GM12875 (cell line): ENCODE measurements around the gene KRTAP5-3.

Source experiments
- H3K4me3 ChIP-seq: one replicate; pipeline ENCODE4 v1.5.1; 2011; ENCODE audit warnings: low read depth, low read length, control low read depth
- CTCF ChIP-seq: IDR thresholded peaks from 2 replicates; pipeline ENCODE4 v1.5.1; 2011; ENCODE audit warnings: low read depth, mild to moderate bottlenecking, control low read depth, inconsistent platforms, low read length, moderate library complexity, borderline replicate concordance; ENCODE audit not compliant: insufficient read depth

The KRTAP5-3 gene

GRCh38 chr11:1608363-1608762 is at the start of gene KRTAP5-3:
KRTAP5-3 (minus strand) TSS chr11:1608463; CDS start chr11:1608385, 78 bp downstream.
- no peak within 1 kb of the TSS for H3K4me3 ChIP-seq
- no peak for TF ChIP-seq CTCF

- TF ChIP-seq CTCF, result no peak
Observed at GRCh38 chr11:1656670-1657069, 48.4 kb upstream of the KRTAP5-3 start.

GRCh38 chr11:1656061-1656441 is 47.8 kb upstream of the KRTAP5-3 start:
- no peak for TF ChIP-seq CTCF
- no peak overlapping the region for H3K4me3 ChIP-seq

More at GRCh38 chr11:1656670-1657069, 48.4 kb upstream of the KRTAP5-3 start:
- H3K4me3 ChIP-seq, result no peak overlapping the region

- no peak overlapping the region for H3K4me3 ChIP-seq
- TF ChIP-seq CTCF, result no peak
Observed at GRCh38 chr11:1655168-1656060, 47.2 kb upstream of the KRTAP5-3 start.

GRCh38 chr11:1654388-1655167 is 46.3 kb upstream of the KRTAP5-3 start:
- no peak overlapping the region for H3K4me3 ChIP-seq
- TF ChIP-seq CTCF, result no peak

GRCh38 chr11:1653541-1654387 is 45.5 kb upstream of the KRTAP5-3 start:
- no peak for TF ChIP-seq CTCF
- no peak overlapping the region for H3K4me3 ChIP-seq
